ENCODE results near the gene CACNA1I. TPM values are rescaled to one million over a fixed set of nuclear protein-coding genes. Genes with fewer than 3 reads are reported as not detected.

Gene CACNA1I
- total RNA-seq, 3 donors from 2014 or later, result 0.19 to 0.41 (median 0.20) TPM

DNA sequence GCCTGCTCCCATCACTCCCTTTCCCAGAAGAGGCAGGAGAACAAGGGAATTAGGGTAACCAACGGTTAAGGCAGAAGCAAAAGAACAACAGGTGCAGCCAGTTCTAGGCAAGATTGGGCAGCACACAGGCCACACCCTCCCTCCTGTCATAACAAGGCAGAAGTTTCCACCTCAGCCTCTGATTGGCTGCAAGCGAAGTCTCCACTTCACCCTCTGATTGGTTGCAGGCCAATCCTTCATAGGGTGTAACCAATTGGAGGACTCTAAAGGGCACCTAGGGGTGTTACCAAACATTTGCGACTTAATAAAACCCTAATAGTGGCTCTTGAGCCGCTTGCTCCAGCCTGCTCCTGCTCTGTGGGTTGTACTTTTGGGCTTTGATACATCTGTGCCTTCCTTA is 153.8 kb downstream of the CACNA1I start:
- TF ChIP-seq, protein P1, sequence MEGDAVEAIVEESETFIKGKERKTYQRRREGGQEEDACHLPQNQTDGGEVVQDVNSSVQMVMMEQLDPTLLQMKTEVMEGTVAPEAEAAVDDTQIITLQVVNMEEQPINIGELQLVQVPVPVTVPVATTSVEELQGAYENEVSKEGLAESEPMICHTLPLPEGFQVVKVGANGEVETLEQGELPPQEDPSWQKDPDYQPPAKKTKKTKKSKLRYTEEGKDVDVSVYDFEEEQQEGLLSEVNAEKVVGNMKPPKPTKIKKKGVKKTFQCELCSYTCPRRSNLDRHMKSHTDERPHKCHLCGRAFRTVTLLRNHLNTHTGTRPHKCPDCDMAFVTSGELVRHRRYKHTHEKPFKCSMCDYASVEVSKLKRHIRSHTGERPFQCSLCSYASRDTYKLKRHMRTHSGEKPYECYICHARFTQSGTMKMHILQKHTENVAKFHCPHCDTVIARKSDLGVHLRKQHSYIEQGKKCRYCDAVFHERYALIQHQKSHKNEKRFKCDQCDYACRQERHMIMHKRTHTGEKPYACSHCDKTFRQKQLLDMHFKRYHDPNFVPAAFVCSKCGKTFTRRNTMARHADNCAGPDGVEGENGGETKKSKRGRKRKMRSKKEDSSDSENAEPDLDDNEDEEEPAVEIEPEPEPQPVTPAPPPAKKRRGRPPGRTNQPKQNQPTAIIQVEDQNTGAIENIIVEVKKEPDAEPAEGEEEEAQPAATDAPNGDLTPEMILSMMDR (IDR thresholded peaks at IDR 0.05), result no peak
- intact Hi-C loops (cut with DNase I, micrococcal nuclease), result no loop called here
- DNase-seq (no peak), ATAC-seq (peak; percentile 9)
- H3K4me1 ChIP-seq (ENCODE audit: low read depth), result no peaks in the 10 kb centered on the region
- H3K4me3 ChIP-seq, result no peak overlapping the region
- no peaks in the 10 kb centered on the region for H3K9me3 ChIP-seq
- H3K36me3 ChIP-seq (ENCODE audit: low read depth), result no peaks in the 10 kb centered on the region

DNA sequence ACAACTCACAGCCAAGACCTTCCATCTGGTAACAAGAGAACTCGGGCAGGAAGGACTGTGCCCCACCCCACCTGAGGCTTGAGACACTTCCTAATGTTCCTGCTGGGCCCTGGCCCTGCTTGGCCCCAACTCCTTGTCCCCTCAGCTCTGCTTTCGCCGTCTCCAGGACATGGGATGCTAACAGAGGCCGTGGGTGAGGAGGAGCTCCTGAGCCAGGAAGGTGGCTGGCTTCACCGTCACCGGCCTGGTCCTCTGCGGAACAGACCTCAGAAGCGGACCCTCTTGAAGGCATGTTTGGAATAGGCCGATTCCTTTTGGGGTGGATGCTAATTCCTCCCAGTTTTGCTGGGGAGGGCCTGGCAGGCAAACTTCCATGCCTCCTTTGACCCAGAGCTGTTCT is 154.3 kb downstream of the CACNA1I start:
- peak in 1 of 3 donors; percentile 19 for DNase-seq
- Histone ChIP-seq H3K9me3 (no peaks in the 10 kb centered on the region), H3K4me3 (no peak overlapping the region), H3K36me3 (ENCODE audit: low read depth) (no peaks in the 10 kb centered on the region), H3K4me1 (ENCODE audit: low read depth) (no peaks in the 10 kb centered on the region)
- TF ChIP-seq, protein P1 (IDR thresholded peaks at IDR 0.05), result no peak
- intact Hi-C loops (cut with DNase I, micrococcal nuclease), result no loop called here
- no peak for ATAC-seq

DNA sequence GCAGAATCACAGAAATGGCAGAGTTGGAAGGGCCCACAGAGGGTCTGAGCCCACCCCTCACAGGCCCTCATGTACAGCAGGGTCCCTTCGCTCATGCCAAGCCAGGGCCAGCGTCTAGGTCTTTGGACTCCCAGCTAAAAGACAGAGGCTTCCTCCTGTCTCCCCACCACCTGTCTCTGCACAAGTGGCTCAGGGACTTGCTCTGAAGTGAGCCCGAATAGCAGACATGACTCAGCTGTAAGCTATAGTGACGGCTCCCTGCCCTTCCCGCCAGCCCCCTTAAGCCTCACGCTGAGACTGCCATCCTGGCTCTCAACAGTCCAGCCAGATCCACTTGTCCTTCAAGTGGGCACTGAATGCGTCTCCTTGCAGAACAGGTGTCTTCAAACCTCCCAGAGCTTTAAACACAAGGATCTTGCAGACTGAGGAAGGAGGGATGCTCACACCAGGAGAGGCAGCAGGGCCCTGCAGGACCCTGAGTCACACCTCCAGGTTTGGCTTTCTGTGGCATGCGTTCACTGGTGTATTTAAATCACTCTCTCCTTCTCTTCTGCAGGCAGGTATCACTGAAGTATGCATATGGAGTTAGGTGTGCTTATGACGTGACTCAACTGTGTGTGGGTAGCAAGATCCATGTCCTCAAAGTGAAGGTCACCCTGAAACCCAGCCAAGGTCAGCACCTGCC is 154.9 kb downstream of the CACNA1I start:
- intact Hi-C loops (cut with DNase I, micrococcal nuclease), result no loop called here

DNA sequence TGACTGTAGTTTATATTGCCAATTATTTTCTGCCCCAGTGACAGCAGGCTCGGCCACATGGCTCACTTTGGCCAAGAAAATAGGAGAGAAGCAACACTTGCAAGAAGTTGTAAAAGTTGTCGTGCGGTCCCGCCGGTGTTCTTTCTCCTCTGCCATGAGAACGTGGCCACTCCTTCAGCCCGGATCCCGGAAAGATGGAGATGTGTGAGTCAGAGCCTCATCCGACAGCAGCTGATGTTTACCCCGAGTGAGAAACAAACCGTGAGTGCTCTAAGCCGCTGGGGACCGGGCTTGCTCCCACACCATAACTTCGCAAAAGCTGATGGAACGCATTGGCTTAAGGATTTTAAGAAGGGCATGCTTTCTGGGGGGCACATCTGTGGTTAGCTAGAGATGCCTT is 157.0 kb downstream of the CACNA1I start:
- DNase-seq (peak in 2 of 3 donors; percentile 25 to 36), ATAC-seq (peak; percentile 74)
- no peaks in the 10 kb centered on the region for H3K9me3 ChIP-seq
- intact Hi-C loops (cut with DNase I, micrococcal nuclease), result no loop called here
- H3K36me3 ChIP-seq (ENCODE audit: low read depth), result no peaks in the 10 kb centered on the region
- TF ChIP-seq, protein P1 (IDR thresholded peaks at IDR 0.05), result no peak
- H3K4me1 ChIP-seq (ENCODE audit: low read depth), result no peaks in the 10 kb centered on the region
- H3K4me3 ChIP-seq, result no peak overlapping the region

More for the DNA sequence above, 154.9 kb downstream of the CACNA1I start:
- no peaks in the 10 kb centered on the region for H3K9me3 ChIP-seq
- TF ChIP-seq, protein P1 (IDR thresholded peaks at IDR 0.05), result no peak
- peak in 1 of 3 donors; percentile 9 for DNase-seq
- H3K36me3 ChIP-seq (ENCODE audit: low read depth), result no peaks in the 10 kb centered on the region
- ATAC-seq, result no peak
- H3K4me3 ChIP-seq, result no peak overlapping the region
- no peaks in the 10 kb centered on the region for H3K4me1 ChIP-seq (ENCODE audit: low read depth)

DNA sequence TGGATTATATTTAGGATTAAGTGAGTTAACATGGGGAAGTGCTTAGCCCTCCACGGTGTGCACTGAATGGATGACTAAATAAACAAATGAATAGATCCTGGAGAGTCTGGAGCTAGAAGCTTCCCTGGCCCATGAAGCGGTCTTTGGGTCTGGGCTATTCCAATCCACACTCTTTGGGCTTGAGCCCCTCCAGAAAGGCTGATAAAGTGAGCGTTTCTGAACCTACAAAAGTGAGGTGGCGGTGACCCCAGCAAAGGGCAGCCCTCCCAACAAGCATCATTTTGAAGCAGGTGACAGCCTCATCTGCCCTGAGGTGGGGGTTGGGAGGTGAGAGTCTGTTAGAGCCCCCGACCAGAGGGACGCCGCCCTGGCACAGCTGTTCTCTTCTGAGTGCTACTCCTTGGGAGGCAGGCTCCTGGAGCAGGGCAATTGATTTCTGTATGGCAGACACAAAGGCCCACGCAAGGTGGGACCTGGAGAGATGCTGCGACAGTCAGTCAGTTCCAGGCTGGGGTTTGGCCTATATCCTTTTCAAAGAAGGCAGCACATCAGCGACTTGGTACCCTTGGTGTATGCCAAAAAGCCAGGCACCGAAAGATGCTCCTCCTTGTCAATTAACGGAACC is 157.8 kb downstream of the CACNA1I start:
- TF ChIP-seq, protein P1 (IDR thresholded peaks at IDR 0.05), result no peak
- Histone ChIP-seq H3K36me3 (ENCODE audit: low read depth) (no peaks in the 10 kb centered on the region), H3K4me3 (no peak overlapping the region), H3K9me3 (no peaks in the 10 kb centered on the region), H3K4me1 (ENCODE audit: low read depth) (no peaks in the 10 kb centered on the region)
- intact Hi-C loops (cut with DNase I, micrococcal nuclease), result no loop called here
- ATAC-seq (no peak), DNase-seq (peak in 1 of 3 donors; percentile 31)

Measured in mucosa of descending colon (tissue), 3 donors.